Measurements from ENCODE around the gene ARSA. TPM values are rescaled to one million over a fixed set of nuclear protein-coding genes. Genes with fewer than 3 reads are reported as not detected.

ARSA gene
- total RNA-seq, 1 donor from 2014 or later: 65.7 TPM

DNA sequence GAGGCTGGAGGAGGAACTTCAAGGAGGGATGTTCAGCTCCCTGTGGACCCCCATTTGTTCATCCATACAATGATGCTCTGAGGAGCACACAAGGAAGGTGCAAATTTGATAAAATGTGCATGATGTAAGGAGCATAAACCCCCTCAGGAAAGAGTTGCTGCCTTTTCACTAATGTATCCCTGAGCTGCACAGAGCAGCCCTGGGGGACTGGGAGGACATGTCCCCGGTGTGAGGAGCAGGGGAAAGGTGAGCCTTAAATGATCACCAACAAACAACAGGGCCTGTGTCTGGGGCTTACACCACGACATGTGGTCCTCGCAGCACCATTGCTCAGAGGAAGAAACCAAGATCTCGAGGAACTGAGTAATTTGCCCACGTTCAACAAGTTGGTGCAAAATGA, 30.9 kb downstream of the ARSA start:
- Mint-ChIP-seq H3K4me1 (ENCODE audit: low read depth, unreplicated experiment) (peaks cover 9% of the 10 kb centered on the region), H3K9me3 (ENCODE audit: unreplicated experiment) (peaks cover 12% of the 10 kb centered on the region)

DNA sequence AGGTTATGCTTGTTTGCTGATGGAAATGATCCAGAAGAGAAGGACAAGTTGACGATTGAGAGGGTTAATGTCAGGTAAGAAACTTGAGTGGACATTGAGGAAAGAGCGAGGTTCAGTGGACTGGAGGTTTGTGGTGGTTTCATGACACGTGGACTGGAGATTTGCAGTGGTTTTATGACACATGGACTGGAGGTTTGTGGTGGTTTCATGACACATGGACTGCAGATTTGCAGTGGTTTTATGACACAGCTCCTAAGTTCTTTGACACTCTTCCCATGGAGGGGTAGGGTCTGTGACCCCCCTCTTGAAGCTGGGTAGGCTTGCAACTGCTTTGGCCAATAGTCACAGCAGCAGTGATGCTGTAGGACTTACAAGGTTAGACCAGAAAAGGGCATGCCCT, 32.8 kb downstream of the ARSA start:
- DNase-seq: no peak
- peaks cover 5% of the 10 kb centered on the region for H3K27me3 Mint-ChIP-seq (ENCODE audit: unreplicated experiment)
- H3K27ac Mint-ChIP-seq (ENCODE audit: unreplicated experiment): no peak overlapping the region
- TF ChIP-seq, protein P1, sequence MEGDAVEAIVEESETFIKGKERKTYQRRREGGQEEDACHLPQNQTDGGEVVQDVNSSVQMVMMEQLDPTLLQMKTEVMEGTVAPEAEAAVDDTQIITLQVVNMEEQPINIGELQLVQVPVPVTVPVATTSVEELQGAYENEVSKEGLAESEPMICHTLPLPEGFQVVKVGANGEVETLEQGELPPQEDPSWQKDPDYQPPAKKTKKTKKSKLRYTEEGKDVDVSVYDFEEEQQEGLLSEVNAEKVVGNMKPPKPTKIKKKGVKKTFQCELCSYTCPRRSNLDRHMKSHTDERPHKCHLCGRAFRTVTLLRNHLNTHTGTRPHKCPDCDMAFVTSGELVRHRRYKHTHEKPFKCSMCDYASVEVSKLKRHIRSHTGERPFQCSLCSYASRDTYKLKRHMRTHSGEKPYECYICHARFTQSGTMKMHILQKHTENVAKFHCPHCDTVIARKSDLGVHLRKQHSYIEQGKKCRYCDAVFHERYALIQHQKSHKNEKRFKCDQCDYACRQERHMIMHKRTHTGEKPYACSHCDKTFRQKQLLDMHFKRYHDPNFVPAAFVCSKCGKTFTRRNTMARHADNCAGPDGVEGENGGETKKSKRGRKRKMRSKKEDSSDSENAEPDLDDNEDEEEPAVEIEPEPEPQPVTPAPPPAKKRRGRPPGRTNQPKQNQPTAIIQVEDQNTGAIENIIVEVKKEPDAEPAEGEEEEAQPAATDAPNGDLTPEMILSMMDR (IDR thresholded peaks at IDR 0.05; ENCODE audit: partially characterized antibody, unreplicated experiment): no peak
- peaks cover 20% of the 10 kb centered on the region for H3K36me3 Mint-ChIP-seq (ENCODE audit: unreplicated experiment)
- H3K9me3 Mint-ChIP-seq (ENCODE audit: unreplicated experiment): peaks cover 8% of the 10 kb centered on the region
- H3K4me1 Mint-ChIP-seq (ENCODE audit: low read depth, unreplicated experiment): peaks cover 3% of the 10 kb centered on the region
- H3K4me3 Mint-ChIP-seq (ENCODE audit: unreplicated experiment): no peak overlapping the region

More for the DNA sequence above, 30.9 kb downstream of the ARSA start:
- TF ChIP-seq, protein P1 (IDR thresholded peaks at IDR 0.05; ENCODE audit: partially characterized antibody, unreplicated experiment): no peak
- Mint-ChIP-seq H3K27me3 (ENCODE audit: unreplicated experiment) (peaks cover 11% of the 10 kb centered on the region), H3K36me3 (ENCODE audit: unreplicated experiment) (peaks cover 20% of the 10 kb centered on the region), H3K4me3 (ENCODE audit: unreplicated experiment) (peak overlapping the region; percentile 28), H3K27ac (ENCODE audit: unreplicated experiment) (no peak overlapping the region)
- no peak for DNase-seq

DNA sequence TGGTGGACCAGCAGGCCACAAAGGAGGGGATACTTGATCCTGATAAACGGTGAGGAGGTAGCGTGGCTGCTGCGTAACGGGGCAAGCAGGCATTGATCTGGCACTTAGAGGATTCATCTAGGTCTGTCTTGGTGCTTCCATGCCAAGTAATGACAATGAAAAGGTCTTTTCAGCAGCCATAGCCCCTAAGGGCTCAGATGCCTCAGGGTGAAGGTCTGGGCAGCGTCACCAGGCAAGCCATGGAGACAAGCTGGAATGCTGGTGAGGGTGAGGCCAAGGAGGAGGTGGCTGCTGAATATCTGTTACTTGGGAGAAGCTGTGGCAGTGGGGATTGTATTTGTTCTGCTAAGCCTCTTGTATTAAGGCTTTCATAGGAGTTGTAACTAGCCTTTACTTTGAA, 40.5 kb downstream of the ARSA start:
- Mint-ChIP-seq H3K4me3 (ENCODE audit: unreplicated experiment) (no peak overlapping the region), H3K36me3 (ENCODE audit: unreplicated experiment) (peaks cover 10% of the 10 kb centered on the region), H3K27me3 (ENCODE audit: unreplicated experiment) (peaks cover 17% of the 10 kb centered on the region), H3K9me3 (ENCODE audit: unreplicated experiment) (peaks cover 8% of the 10 kb centered on the region), H3K4me1 (ENCODE audit: low read depth, unreplicated experiment) (peaks cover 3% of the 10 kb centered on the region), H3K27ac (ENCODE audit: unreplicated experiment) (no peak overlapping the region)
- TF ChIP-seq, protein P1 (IDR thresholded peaks at IDR 0.05; ENCODE audit: partially characterized antibody, unreplicated experiment): no peak
- DNase-seq: no peak

DNA sequence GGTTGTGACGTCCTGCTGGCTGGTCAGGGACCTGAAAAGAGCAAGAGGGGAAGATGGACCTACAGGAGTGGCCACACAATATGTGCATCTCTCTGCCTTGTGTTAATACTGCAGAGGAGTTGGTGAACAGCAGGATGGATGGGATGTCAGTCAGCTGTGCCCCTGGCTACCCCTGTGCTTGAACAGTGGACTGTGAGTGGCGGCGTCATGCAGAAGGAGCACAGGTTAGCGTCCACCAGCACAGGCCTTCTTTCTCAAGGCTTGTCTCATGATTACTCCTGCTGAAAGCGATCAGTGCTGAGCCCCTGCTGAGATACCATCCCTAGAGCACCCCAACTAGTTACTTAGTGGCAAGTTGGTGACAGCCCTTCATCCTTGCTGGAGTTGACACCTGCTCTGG, 41.5 kb downstream of the ARSA start:
- Mint-ChIP-seq H3K27me3 (ENCODE audit: unreplicated experiment) (peaks cover 17% of the 10 kb centered on the region), H3K9me3 (ENCODE audit: unreplicated experiment) (peaks cover 10% of the 10 kb centered on the region), H3K4me1 (ENCODE audit: low read depth, unreplicated experiment) (peaks cover 6% of the 10 kb centered on the region), H3K36me3 (ENCODE audit: unreplicated experiment) (peaks cover 6% of the 10 kb centered on the region), H3K4me3 (ENCODE audit: unreplicated experiment) (no peak overlapping the region), H3K27ac (ENCODE audit: unreplicated experiment) (no peak overlapping the region)
- no peak for DNase-seq
- TF ChIP-seq, protein P1 (IDR thresholded peaks at IDR 0.05; ENCODE audit: partially characterized antibody, unreplicated experiment): no peak

DNA sequence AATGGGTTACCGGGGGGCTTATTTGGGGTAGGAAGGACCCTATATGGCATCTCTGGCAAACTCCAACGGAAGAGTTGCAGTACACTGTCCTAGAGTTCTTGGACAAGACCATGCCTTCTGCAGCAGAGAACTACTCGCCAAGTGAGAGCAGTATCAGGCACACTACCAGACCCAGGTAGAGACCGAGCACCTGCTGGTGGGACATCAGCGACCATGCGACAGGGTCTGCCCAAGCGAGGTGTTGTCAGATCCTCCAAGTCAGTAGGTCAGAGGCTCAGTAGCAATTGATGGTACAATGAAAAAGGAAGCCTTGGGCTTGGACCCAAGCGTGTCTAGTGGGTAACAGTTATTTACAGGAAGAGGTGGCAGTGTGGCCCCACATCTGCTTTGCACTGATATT, 42.2 kb downstream of the ARSA start:
- H3K4me3 Mint-ChIP-seq (ENCODE audit: unreplicated experiment): no peak overlapping the region
- H3K27ac Mint-ChIP-seq (ENCODE audit: unreplicated experiment): no peak overlapping the region
- DNase-seq: no peak
- H3K36me3 Mint-ChIP-seq (ENCODE audit: unreplicated experiment): peaks cover 6% of the 10 kb centered on the region
- TF ChIP-seq, protein P1 (IDR thresholded peaks at IDR 0.05; ENCODE audit: partially characterized antibody, unreplicated experiment): no peak
- peaks cover 7% of the 10 kb centered on the region for H3K4me1 Mint-ChIP-seq (ENCODE audit: low read depth, unreplicated experiment)
- peaks cover 17% of the 10 kb centered on the region for H3K27me3 Mint-ChIP-seq (ENCODE audit: unreplicated experiment)
- H3K9me3 Mint-ChIP-seq (ENCODE audit: unreplicated experiment): peaks cover 10% of the 10 kb centered on the region
